Ammon's horn (tissue), 1 donor: ENCODE measurements around the gene MYO18B.
"Not testable (repeated sequence)": the region's sequence is repeated elsewhere in the genome, so short reads cannot be mapped to it uniquely, and the experiment has no call there.

Source experiments
- DNase-seq: peaks from one replicate; pipeline ENCODE4 v3.0.0-alpha.2; 2016; ENCODE audit warnings: low spot score

Gene MYO18B

GRCh38 chr22:25741692-25742626, at the start of gene MYO18B:
Gene MYO18B, plus strand, starts transcription at chr22:25742188. Its CDS starts 18,905 bp downstream, at chr22:25761093.
- no peak for DNase-seq

DNA sequence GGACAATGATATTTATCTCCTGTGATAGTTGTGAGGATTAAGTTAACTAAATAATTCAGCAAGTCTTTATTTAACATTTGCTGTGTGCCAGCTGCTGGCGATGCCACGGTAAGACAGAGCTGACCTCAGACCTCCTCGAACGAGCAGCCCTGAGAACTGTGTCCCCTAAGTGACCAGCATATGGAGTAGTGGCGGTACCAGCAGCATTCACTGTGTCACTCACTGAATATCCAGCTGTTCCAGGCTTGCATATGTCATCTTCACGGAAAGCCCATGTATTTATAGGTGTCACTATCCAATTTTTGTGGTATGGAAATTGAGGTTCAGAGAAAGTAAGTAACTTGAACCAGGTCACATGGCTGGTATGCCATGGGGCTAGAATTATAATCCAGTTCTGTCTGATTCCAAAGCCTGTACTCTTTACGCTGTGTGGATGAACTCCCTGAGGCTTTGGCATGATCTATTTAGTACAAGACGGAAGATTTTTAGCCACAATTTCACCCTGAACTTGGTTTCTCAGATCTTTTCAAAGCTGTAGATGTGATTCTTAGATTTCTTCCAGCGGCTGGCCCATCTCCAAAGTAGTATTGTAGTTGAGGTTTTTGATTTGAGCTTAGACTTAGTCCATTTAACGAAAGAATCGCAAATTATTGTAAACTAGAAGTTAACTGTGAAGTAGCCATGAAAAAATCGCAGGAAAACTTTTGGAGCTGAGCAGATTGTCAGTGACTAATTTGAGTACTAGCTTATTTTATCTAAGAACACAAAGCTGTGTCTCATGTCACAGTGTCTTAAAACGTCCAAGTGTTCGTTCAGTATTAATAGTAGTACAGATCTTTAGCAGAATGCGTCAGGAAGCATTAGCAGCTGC, 49.4 kb upstream of the MYO18B start:
- DNase-seq: no peak

DNA sequence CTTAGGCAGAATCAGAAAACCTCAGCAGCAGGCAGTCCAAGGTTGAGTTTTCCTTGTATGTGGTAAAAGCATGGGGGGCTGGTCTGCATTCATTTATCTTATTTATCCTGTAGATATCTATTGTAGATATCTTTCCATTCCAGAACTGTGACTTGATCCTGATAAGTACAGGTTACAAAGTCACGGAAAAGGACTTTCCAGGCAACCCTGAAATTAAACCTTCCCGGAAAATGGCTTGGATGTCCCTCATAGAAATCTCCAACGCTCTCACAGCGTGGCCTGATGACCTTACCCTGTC, 48.8 kb upstream of the MYO18B start:
- DNase-seq: no peak

DNA sequence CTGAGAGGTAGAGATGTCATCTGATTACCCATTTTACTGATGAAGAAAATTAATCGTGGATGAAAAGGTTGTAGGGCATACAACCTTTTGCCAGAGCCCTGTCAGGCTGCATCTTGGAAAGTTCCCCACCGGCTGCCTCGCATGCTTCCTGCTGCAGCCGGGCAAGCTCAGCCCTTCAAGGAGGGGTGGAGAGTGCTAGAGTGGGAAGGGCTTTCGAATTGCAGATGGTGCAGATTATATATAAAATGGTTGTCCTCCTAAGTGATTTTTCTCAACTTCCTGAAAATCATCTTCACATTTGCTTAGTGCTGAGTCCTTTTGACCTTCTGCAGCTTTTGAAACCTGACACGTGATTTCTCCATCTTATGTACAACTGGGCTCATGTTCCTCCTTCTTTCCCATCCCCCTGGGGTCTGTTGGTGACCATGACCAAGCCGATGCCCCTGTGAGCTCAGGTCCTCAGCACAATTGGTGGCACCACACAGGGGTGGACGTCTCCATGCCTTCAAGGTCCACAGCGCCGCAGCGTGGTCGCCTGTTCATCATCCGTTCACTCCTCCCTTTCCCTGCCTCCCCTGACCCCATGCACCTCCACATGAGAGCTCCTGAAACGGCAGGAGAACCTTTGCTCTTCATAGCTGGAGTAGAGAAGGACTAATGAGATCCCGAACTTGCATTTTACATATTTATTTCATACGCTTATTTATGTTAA, 47.6 kb upstream of the MYO18B start:
- DNase-seq: no peak

DNA sequence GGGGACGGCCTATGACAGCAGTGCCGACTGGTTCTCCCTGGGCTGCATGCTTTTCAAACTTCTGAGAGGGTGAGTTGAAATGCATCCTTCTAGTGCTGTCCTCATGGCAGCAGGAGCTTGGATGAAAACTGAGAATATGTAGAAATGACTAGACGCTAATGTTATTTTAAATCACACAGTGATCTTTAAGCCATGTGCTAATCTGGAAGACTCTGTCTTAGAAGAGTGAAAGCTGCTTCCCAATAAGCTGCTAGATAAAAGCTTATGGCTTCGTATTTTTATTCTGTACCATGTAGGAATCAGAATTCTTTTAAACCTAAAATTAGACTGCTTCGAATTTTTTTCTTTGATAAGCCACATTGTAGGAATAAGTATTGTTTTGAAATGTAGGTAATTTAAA, 46.8 kb upstream of the MYO18B start:
- no peak for DNase-seq

DNA sequence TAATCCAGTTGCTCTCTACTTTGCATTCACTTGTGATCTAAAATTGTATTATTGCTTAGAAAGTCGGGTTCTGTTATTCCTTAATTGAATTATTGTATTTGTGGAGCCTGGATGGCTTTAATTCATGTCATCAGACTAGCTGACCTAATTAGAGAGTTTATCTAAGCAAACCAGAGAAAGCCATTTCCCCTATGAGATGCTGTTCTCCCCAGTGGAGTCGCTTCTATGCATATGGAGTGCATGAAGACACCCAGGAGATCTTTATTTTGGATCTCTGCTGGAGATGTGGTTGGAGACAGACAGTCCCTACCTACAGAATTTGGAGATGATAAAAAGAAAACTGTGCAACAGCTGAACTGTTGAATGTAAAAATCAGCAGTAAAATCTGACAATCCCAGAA, 45.2 kb upstream of the MYO18B start:
- no peak for DNase-seq

GRCh38 chr22:25697181-25697664, 44.8 kb upstream of the MYO18B start:
- no peak for DNase-seq

DNA sequence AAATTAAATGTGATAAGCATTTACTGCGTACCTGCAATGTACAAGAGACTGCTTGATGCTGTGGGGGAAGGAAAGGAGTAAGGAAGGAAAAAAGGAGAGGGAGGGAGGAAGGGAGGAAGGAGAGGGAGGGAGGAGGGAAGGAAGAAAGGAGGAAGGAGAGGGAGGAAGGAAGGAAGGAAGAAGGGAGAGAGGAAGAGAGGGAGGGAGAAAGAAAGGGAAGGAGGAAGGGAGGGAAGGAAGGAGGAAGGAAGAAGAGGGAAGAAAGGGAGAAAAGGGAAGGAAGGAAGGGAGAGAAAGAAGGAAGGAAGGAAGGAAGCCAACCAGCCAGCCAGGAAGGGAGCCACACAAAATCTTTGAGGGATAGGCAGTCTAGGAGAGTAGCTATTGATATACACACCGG, 44.0 kb upstream of the MYO18B start:
- DNase-seq: no peak

- DNase-seq: no peak
Observed at GRCh38 chr22:25698461-25698860, 43.5 kb upstream of the MYO18B start.

- no peak for DNase-seq
Observed at GRCh38 chr22:25698978-25699377, 43.0 kb upstream of the MYO18B start.

GRCh38 chr22:25701056-25701780, 40.8 kb upstream of the MYO18B start:
- peak; percentile 81 for DNase-seq

- DNase-seq: no peak
Observed at GRCh38 chr22:25702040-25702439, 39.9 kb upstream of the MYO18B start.

- no peak for DNase-seq
Observed at GRCh38 chr22:25702571-25703167, 39.3 kb upstream of the MYO18B start.

DNA sequence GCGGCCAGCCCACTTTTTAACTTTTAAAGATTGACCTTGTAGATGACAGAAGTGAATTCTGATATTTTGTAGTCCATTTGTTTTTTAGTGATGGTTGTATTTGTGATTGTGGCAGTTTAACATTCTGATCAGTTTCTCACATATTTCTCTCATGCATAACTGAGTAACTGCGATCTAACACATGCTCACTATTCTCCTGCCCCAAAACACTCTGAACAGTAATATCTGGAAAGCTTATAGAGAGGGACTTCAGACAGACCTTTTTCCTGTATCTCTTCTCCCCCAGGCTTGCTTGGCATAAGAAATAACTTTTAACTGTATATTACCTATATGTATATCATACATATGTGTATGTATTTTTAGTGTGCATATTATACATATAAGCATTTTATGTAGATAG, 37.3 kb upstream of the MYO18B start:
- no peak for DNase-seq

GRCh38 chr22:25706197-25706596, 35.8 kb upstream of the MYO18B start:
- DNase-seq: no peak

- DNase-seq: not testable (repeated sequence)
Observed at GRCh38 chr22:25708430-25708829, 33.6 kb upstream of the MYO18B start.

DNA sequence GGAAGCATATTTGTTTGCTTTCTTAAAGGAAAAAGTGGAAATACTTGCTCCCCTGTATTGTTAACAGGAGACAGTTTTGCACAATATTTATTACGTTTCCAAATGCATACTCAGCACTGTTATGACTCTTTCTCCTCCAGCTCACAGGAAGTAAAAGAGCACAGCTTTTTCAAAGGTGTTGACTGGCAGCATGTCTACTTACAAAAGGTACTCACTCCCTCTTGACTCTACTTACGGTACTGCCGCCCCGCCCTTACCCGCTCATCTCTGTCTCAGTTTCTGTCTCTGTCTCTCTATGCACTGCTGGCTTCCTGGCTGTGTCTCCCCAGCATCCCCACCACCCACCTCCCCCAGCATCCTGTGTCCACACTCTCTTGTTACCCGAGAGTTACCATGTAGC, 32.2 kb upstream of the MYO18B start:
- DNase-seq: no peak

DNA sequence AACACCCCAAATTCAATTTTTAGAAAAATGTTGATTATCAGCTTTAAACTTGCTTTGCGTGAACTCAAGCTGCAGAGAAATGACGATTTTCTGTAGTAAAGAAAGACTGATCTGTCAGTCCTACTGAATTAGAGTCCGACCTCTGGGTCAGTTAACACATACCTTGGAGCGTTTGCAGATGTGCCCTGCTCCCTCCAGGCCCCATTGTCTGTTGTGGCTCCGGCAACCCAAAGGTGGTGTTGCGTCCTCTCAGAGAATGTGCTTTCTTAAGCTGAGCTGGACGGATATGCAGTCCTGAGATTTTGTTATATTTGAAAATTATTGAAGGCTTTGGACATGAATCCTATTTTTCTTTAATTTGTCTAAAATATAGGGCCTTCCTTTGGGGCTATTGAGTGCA, 31.5 kb upstream of the MYO18B start:
- DNase-seq: no peak

DNA sequence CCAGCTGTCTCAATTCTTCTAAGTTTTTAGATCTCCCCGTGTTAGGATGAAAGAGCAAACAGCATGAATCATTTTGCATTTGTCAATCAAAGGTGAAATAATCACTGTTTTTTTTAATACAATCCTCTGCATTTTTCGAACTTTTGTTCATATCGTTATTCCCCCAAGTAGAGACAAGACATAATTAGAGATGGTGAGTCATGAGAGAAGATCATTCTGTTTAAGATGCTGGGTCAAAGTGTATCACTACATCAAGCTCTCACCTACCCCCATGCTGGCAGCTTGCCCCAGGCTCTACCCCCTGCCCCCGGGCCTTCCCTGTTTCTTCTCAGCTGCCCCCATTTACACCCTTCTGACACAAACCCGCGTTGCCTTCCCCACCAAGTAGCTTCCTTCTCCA, 30.5 kb upstream of the MYO18B start:
- no peak for DNase-seq

- no peak for DNase-seq
Observed at GRCh38 chr22:25712661-25713400, 29.2 kb upstream of the MYO18B start.

DNA sequence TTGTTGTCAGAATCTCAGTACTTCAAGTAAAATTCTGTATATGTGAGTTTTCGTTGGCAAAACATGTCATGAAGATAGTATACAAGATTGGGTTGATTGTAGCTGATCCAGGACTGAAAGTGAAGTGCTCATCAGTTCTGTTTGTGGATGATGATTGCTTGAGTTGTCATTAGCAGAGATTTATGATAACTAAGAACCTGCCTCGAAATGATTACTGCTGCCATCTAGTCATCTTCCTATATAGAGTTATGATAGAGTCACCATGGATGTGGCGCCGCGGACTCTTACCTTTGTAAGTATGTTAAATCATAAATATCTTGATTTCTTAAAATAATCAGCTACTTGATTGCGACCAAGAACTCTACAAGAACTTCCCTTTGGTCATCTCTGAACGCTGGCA, 27.9 kb upstream of the MYO18B start:
- DNase-seq: no peak
